ENCODE measurements around the gene ZFP36L2.
A peak's percentile ranks its signal among the peaks of the same experiment; 100 is the strongest.
"Not testable (repeated sequence)": the region's sequence is repeated elsewhere in the genome, so short reads cannot be mapped to it uniquely, and the experiment has no call there.

The ZFP36L2 gene

GRCh38 chr2:43190311-43191052 lies 35.9 kb downstream of the ZFP36L2 start:
- Histone ChIP-seq H3K36me3 (replicated peaks in 1 of 2; ENCODE audit: control insufficient read depth in 2 of 2, insufficient read depth in 2 of 2, low read length in 2 of 2) (no peaks in the 10 kb centered on the region), H4K91ac (ENCODE audit: low read depth, low read length, poor library complexity) (no peak overlapping the region), H2AK5ac (ENCODE audit: low read depth, low read length) (peak overlapping the region; percentile 64), H3K9ac (ENCODE audit: low read depth, low read length, poor library complexity) (no peak overlapping the region), H2AFZ (ENCODE audit: low read length) (no peak overlapping the region), H3K27ac (replicated peaks; ENCODE audit: low read length) (no peak overlapping the region), H3K4me1 (ENCODE audit: control insufficient read depth in 2 of 2, insufficient read depth in 1 of 2, low read depth in 1 of 2, low read length in 2 of 2) (peaks cover 0 to 6% of the 10 kb centered on the region in 2 donors), H2BK120ac (ENCODE audit: low read depth, low read length) (peak overlapping the region; percentile 16), H3K79me1 (ENCODE audit: low read depth, low read length) (no peaks in the 10 kb centered on the region), H2BK12ac (ENCODE audit: low read length) (peak overlapping the region; percentile 53), H3K9me3 (replicated peaks in 1 of 2; ENCODE audit: control insufficient read depth in 2 of 2, insufficient read depth in 1 of 2, low read depth in 1 of 2, low read length in 2 of 2) (no peaks in the 10 kb centered on the region), H3K18ac (ENCODE audit: low read length) (peak overlapping the region; percentile 69), H3K4me2 (ENCODE audit: insufficient read depth, low read length, poor library complexity, severe bottlenecking) (no peak overlapping the region), H4K8ac (ENCODE audit: low read depth, low read length) (no peak overlapping the region), H2BK5ac (ENCODE audit: low read length) (no peak overlapping the region), H3K27me3 (ENCODE audit: control insufficient read depth in 3 of 3, insufficient read depth in 3 of 3, low read depth in 1 of 3, low read length in 3 of 3) (no peaks in the 10 kb centered on the region), H3K4me3 (ENCODE audit: low read length in 2 of 2) (no peak overlapping the region), H3K4ac (ENCODE audit: low read length) (peak overlapping the region; percentile 94), H2BK15ac (ENCODE audit: low read length) (peak overlapping the region; percentile 81), H3K14ac (ENCODE audit: low read length) (peak overlapping the region; percentile 63), H3K23ac (ENCODE audit: low read depth, low read length, poor library complexity) (no peak overlapping the region)
- WGBS, 2 donors (ENCODE audit: extremely low coverage in 2 of 2, insufficient read length in 2 of 2, insufficient replicate concordance in 1 of 2) = no CpG with 5 or more reads among the region's 10 CpGs
- no peak for DNase-seq (ENCODE audit: low spot score)

GRCh38 chr2:43189861-43190260 lies 36.5 kb downstream of the ZFP36L2 start:
- H2BK12ac ChIP-seq (ENCODE audit: low read length); H3K4me2 ChIP-seq (ENCODE audit: insufficient read depth, low read length, poor library complexity, severe bottlenecking); H4K91ac ChIP-seq (ENCODE audit: low read depth, low read length, poor library complexity); H3K27me3 ChIP-seq (ENCODE audit: control insufficient read depth in 3 of 3, insufficient read depth in 3 of 3, low read depth in 1 of 3, low read length in 3 of 3); H3K18ac ChIP-seq (ENCODE audit: low read length); H2AFZ ChIP-seq (ENCODE audit: low read length); DNase-seq (ENCODE audit: low spot score); H3K27ac ChIP-seq (replicated peaks; ENCODE audit: low read length); H3K36me3 ChIP-seq (replicated peaks in 1 of 2; ENCODE audit: control insufficient read depth in 2 of 2, insufficient read depth in 2 of 2, low read length in 2 of 2); H3K79me1 ChIP-seq (ENCODE audit: low read depth, low read length); H2BK120ac ChIP-seq (ENCODE audit: low read depth, low read length); H3K4me3 ChIP-seq (ENCODE audit: low read length in 2 of 2); H3K9me3 ChIP-seq (replicated peaks in 1 of 2; ENCODE audit: control insufficient read depth in 2 of 2, insufficient read depth in 1 of 2, low read depth in 1 of 2, low read length in 2 of 2); H3K4ac ChIP-seq (ENCODE audit: low read length); H3K9ac ChIP-seq (ENCODE audit: low read depth, low read length, poor library complexity); H2AK5ac ChIP-seq (ENCODE audit: low read depth, low read length); H3K14ac ChIP-seq (ENCODE audit: low read length); H4K8ac ChIP-seq (ENCODE audit: low read depth, low read length); H2BK5ac ChIP-seq (ENCODE audit: low read length); H3K4me1 ChIP-seq (ENCODE audit: control insufficient read depth in 2 of 2, insufficient read depth in 1 of 2, low read depth in 1 of 2, low read length in 2 of 2); H3K23ac ChIP-seq (ENCODE audit: low read depth, low read length, poor library complexity); H2BK15ac ChIP-seq (ENCODE audit: low read length): not testable (repeated sequence)
- WGBS, 2 donors (ENCODE audit: extremely low coverage in 2 of 2, insufficient read length in 2 of 2, insufficient replicate concordance in 1 of 2) = no CpG with 5 or more reads among the region's 7 CpGs

- H3K4me2 ChIP-seq (ENCODE audit: insufficient read depth, low read length, poor library complexity, severe bottlenecking) = no peak overlapping the region
- no CpG with 5 or more reads among the region's 16 CpGs for WGBS, 2 donors (ENCODE audit: extremely low coverage in 2 of 2, insufficient read length in 2 of 2, insufficient replicate concordance in 1 of 2)
- no peak overlapping the region for H3K27ac ChIP-seq (replicated peaks; ENCODE audit: low read length)
- H4K91ac ChIP-seq (ENCODE audit: low read depth, low read length, poor library complexity) = no peak overlapping the region
- no peak overlapping the region for H2BK15ac ChIP-seq (ENCODE audit: low read length)
- no peak overlapping the region for H3K4ac ChIP-seq (ENCODE audit: low read length)
- H3K4me3 ChIP-seq (ENCODE audit: low read length in 2 of 2) = no peak overlapping the region
- no peak for DNase-seq (ENCODE audit: low spot score)
- no peaks in the 10 kb centered on the region for H3K9me3 ChIP-seq (replicated peaks in 1 of 2; ENCODE audit: control insufficient read depth in 2 of 2, insufficient read depth in 1 of 2, low read depth in 1 of 2, low read length in 2 of 2)
- peaks cover 0 to 6% of the 10 kb centered on the region in 2 donors for H3K4me1 ChIP-seq (ENCODE audit: control insufficient read depth in 2 of 2, insufficient read depth in 1 of 2, low read depth in 1 of 2, low read length in 2 of 2)
- no peak overlapping the region for H2AK5ac ChIP-seq (ENCODE audit: low read depth, low read length)
- H3K23ac ChIP-seq (ENCODE audit: low read depth, low read length, poor library complexity) = no peak overlapping the region
- H3K9ac ChIP-seq (ENCODE audit: low read depth, low read length, poor library complexity) = no peak overlapping the region
- H3K18ac ChIP-seq (ENCODE audit: low read length) = peak overlapping the region; percentile 1
- H4K8ac ChIP-seq (ENCODE audit: low read depth, low read length) = no peak overlapping the region
- no peaks in the 10 kb centered on the region for H3K36me3 ChIP-seq (replicated peaks in 1 of 2; ENCODE audit: control insufficient read depth in 2 of 2, insufficient read depth in 2 of 2, low read length in 2 of 2)
- no peaks in the 10 kb centered on the region for H3K27me3 ChIP-seq (ENCODE audit: control insufficient read depth in 3 of 3, insufficient read depth in 3 of 3, low read depth in 1 of 3, low read length in 3 of 3)
- no peak overlapping the region for H2BK12ac ChIP-seq (ENCODE audit: low read length)
- no peak overlapping the region for H2BK120ac ChIP-seq (ENCODE audit: low read depth, low read length)
- no peak overlapping the region for H2AFZ ChIP-seq (ENCODE audit: low read length)
- H3K79me1 ChIP-seq (ENCODE audit: low read depth, low read length) = no peaks in the 10 kb centered on the region
- no peak overlapping the region for H2BK5ac ChIP-seq (ENCODE audit: low read length)
- no peak overlapping the region for H3K14ac ChIP-seq (ENCODE audit: low read length)
These were observed 37.6 kb downstream of the ZFP36L2 start for GRCh38 chr2:43188561-43189386.

GRCh38 chr2:43186679-43187374 lies 39.6 kb downstream of the ZFP36L2 start:
- Histone ChIP-seq H2AFZ (ENCODE audit: low read length) (peak overlapping the region; percentile 53), H2BK15ac (ENCODE audit: low read length) (no peak overlapping the region), H4K8ac (ENCODE audit: low read depth, low read length) (no peak overlapping the region), H3K79me1 (ENCODE audit: low read depth, low read length) (no peaks in the 10 kb centered on the region), H3K23ac (ENCODE audit: low read depth, low read length, poor library complexity) (no peak overlapping the region), H3K9ac (ENCODE audit: low read depth, low read length, poor library complexity) (no peak overlapping the region), H3K4ac (ENCODE audit: low read length) (peak overlapping the region; percentile 59), H2BK12ac (ENCODE audit: low read length) (no peak overlapping the region), H3K36me3 (replicated peaks in 1 of 2; ENCODE audit: control insufficient read depth in 2 of 2, insufficient read depth in 2 of 2, low read length in 2 of 2) (no peaks in the 10 kb centered on the region), H3K14ac (ENCODE audit: low read length) (peak overlapping the region; percentile 86), H2BK5ac (ENCODE audit: low read length) (no peak overlapping the region), H3K18ac (ENCODE audit: low read length) (peak overlapping the region; percentile 83), H2BK120ac (ENCODE audit: low read depth, low read length) (peak overlapping the region; percentile 30), H4K91ac (ENCODE audit: low read depth, low read length, poor library complexity) (no peak overlapping the region), H3K27ac (replicated peaks; ENCODE audit: low read length) (no peak overlapping the region), H3K9me3 (replicated peaks in 1 of 2; ENCODE audit: control insufficient read depth in 2 of 2, insufficient read depth in 1 of 2, low read depth in 1 of 2, low read length in 2 of 2) (no peaks in the 10 kb centered on the region), H3K4me2 (ENCODE audit: insufficient read depth, low read length, poor library complexity, severe bottlenecking) (no peak overlapping the region), H3K4me3 (ENCODE audit: low read length in 2 of 2) (no peak overlapping the region), H2AK5ac (ENCODE audit: low read depth, low read length) (peak overlapping the region; percentile 88), H3K27me3 (ENCODE audit: control insufficient read depth in 3 of 3, insufficient read depth in 3 of 3, low read depth in 1 of 3, low read length in 3 of 3) (no peaks in the 10 kb centered on the region), H3K4me1 (ENCODE audit: control insufficient read depth in 2 of 2, insufficient read depth in 1 of 2, low read depth in 1 of 2, low read length in 2 of 2) (peaks cover 0 to 2% of the 10 kb centered on the region in 2 donors)
- no peak for DNase-seq (ENCODE audit: low spot score)
- no CpG with 5 or more reads among the region's 12 CpGs for WGBS, 2 donors (ENCODE audit: extremely low coverage in 2 of 2, insufficient read length in 2 of 2, insufficient replicate concordance in 1 of 2)
